ENCODE data around the gene EIPR1.

EIPR1 gene

DNA sequence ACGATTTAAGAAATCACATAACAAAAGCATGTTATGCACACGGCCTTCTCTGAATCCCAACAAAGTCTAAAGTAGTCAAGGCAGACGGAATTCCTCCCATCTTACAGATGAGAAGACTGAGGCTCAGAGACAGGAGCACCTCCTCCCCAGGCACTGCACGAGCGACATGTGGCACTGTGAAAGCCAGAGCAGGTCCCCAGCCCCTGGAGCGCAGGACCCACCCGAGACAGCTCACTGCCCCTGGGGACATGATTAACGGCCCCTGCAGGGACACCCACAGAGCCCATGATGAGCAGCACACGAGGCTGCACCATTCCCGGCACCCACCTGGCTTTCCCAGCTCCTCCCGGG lies 53.6 kb downstream of the EIPR1 start:
- no peak for DNase-seq (ENCODE audit: low read depth)

DNA sequence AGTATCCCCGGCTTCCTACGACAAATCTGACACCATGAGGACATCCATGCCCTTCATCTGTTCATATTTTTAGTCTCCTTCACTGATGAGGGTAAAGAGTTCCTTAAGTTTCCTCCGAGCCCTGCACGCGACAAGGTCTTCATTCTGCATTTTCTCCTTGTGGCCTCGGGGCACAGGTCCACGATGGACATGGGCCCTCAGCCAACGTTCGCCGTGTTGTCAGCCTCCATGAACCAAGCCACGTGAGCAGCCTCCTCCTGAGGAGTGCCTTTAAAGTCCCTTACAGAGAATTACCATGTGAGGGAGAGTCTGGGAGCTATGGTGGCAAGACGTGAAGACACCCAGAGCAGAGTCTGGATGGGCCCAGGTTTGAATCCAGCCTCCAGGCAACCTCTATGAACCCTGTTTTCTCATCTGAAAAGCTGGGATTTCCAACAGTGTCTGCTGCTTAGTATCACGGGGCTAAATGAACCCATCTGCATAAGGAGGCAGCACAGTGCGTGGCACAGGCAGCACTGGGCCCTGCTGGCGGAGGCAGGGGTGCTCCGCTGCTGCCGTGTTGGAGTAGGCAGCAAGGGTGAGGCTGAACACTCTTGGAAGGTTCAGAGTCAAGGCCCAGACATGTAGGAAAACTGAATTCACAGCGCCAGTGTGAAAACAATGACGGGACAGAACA lies 54.1 kb downstream of the EIPR1 start:
- DNase-seq (ENCODE audit: low read depth) = no peak

GRCh38 chr2:3322311-3322970 lies 55.2 kb downstream of the EIPR1 start:
- DNase-seq (ENCODE audit: low read depth) = no peak

- no peak for DNase-seq (ENCODE audit: low read depth)
Measured at GRCh38 chr2:3321825-3322224, 55.8 kb downstream of the EIPR1 start.

- DNase-seq (ENCODE audit: low read depth) = no peak
Measured at GRCh38 chr2:3320910-3321605, 56.6 kb downstream of the EIPR1 start.

DNA sequence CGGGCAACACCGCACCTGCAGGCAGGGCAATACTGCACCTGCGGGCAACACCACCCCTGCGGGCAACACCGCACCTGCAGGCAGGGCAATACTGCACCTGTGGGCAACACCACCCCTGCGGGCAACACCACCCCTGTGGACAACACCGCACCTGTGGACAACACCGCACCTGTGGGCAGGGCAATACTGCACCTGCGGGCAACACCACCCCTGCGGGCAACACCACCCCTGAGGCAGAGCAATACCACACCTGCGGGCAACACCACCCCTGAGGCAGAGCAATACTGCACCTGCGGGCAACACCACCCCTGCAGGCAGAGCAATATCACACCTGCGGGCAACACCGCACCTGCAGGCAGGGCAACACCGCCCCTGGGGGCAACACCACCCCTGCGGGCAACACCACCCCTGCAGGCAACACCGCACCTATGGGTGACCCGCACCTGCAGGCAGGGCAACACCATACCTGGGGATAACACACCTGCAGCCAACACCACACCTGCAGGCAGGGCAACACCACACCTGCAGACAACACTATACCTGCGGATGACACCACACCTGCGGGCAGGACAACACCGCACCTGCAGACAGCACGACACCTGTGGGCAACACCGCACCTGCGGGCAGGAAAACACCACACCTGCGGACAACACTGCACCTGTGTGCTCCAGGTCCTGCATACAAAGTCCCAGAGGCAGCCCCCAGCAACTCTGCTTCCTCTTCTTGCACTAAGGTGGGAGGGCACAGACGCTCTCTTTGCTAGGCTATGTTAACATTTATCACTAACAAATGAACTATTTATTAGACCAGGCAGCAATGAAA lies 57.7 kb downstream of the EIPR1 start:
- no peak for DNase-seq (ENCODE audit: low read depth)

DNA sequence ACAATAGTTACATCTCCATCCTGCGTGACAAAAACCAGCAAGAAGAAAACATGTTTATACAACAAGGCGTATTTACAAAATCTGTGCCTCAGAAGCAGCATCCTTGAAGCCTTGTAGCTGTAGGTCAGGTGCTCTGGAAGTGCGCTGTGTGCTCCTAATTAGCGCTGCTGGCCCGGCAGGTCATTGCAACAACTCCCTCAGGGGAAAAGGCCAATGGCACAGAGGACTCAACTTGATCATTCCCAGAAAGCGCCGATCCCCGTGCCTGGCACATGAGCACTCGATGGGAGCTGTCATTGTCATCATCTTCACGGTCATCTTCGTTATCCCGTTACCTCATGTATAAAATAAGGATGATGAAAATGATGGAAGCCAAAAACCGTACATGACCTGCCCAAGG lies 58.5 kb downstream of the EIPR1 start:
- DNase-seq (ENCODE audit: low read depth) = no peak

- DNase-seq (ENCODE audit: low read depth) = no peak
Measured at GRCh38 chr2:3317871-3318590, 59.6 kb downstream of the EIPR1 start.

- no peak for DNase-seq (ENCODE audit: low read depth)
Measured at GRCh38 chr2:3317277-3317685, 60.3 kb downstream of the EIPR1 start.

DNA sequence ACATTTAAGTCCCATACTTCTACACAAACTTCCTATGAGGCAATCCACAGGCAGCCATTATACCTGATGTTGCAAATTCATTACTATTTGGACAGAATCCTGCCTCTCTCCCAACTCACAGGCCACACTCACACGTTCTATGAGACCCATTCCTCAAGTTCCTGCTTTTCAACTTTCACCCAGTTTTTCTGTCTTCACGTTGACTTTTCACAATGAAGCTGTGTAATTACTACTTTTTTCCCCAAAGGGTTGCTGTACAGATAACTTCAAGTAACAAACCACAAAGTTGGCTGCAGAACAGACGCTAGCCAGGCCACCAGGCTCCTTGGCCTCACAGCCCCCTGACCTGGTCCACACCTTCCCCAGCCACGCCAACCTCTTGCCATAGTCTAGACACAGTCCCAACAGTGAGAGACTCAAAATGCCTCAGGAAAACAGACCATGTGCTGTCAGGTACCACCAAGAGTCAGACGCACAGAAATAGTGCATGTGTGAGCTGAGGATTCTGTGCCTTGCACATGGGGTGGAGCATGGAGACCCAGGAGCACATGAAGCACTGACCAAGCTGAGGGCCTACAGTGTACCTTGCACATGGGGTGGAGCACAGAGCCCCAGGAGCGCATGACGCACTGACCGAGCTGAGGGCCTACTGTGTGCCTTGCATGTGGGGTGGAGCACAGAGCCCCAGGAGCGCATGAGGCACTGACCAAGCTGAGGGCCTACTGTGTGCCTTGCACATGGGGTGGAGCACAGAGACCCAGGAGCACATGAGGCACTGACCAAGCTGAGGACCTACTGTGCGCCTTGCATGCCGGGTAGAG lies 61.0 kb downstream of the EIPR1 start:
- no peak for DNase-seq (ENCODE audit: low read depth)

GRCh38 chr2:3314626-3315025 lies 63.0 kb downstream of the EIPR1 start:
- no peak for DNase-seq (ENCODE audit: low read depth)

DNA sequence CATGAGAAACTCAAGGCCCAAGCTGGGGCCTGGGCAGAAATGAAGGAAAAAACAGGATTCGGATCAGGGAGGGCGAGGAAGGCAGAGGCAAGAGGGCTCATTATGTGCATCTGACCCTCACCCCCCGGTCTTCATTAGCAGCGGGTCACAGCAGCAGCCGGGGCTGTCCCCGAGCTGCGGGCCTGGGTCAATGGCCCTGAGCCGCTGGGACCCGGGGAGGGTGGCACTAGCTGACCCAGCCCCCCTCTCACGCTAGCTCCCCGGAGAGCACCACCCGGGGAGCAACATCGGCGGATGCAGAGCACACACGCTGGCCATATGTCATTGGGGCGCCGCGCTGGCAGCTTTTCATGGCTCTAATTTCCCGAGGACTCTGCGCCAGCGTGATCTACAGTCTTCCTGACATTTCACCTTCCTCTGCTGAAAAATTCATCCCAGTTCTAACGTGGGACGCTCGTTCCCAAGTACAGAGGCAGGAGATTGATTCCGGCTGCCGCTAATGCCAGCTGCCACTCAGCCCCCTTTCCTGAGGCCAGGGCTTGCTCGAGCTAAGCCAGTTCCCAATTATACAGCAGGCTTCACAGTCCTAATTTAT lies 63.7 kb downstream of the EIPR1 start:
- DNase-seq (ENCODE audit: low read depth) = no peak

DNA sequence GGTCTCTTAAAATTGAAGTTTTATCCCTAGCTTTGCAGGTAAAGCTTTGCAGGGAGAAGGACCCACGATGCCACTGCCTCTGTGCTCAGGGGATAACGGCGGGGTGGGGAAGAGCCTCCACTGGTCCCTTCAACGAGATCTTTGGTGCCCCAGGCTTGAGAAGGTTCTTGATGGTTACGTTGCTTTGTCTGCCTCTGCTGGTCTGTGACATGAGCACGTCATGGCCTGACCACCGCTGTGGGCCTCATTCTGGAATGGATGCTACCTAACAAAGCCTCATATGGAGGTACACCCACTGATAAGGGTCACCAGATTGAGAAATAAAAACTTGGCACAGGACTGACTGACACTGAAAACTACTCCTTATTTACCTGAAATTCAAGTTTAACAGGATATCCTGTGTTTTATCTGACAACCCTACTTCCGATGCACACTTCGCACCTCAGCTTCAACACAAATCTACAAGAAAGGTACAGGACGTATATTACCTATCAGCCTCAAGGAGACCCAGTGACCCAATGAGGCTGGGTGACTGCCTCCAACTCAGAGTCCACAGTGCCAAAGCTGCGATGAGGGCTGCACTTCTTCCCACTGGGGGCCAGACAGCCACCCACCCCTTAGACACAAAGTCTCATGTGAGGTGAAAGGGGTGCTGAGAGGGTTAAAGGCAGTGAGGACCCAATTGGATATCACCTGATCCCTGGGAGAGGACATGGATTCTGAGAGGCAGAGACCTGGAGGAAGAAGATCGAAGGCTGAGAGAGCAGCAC lies 64.9 kb downstream of the EIPR1 start:
- no peak for DNase-seq (ENCODE audit: low read depth)

DNA sequence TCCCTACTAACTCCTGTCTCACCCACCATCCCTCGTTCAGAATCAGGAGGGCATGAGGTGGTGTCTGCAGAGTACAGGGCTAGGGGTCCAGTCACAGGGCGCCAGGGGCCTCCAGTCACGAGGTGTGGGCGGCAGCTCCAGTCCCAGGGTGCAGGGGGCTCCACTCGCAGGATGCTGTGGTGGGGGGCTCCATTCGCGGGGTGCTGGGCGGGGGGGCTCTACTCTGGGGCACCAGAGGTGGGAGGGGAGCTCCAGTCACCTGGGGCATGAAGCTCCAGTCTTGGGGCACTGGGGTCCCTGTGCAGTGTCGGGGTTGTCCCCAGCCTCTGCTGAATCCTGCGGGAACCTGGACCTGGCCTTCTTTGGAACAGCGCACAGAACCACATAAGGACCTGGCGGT lies 66.0 kb downstream of the EIPR1 start:
- DNase-seq (ENCODE audit: low read depth) = no peak

GRCh38 chr2:3309496-3310355 lies 67.9 kb downstream of the EIPR1 start:
- DNase-seq (ENCODE audit: low read depth) = no peak

GRCh38 chr2:3307901-3308300 lies 69.7 kb downstream of the EIPR1 start:
- no peak for DNase-seq (ENCODE audit: low read depth)

- DNase-seq (ENCODE audit: low read depth) = no peak
Measured at GRCh38 chr2:3307236-3307635, 70.4 kb downstream of the EIPR1 start.

DNA sequence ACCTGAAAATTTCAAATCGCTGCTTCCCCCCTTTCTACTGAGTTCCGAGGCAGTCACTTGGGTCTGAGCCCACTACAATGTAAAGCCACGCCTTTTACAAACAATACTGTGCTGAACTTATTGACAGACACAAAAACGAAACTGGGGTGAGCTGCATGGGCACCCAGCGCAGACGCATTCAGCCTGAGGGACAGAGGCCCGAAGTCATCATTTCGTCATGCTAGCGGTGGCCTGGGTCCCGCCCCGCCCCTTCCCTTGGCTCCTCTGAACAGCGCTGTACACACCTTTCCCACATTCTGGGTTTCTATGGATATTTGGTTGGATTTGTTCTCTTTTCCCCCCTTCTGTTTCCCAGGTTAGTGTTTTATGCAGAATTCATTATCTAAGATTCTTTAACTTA lies 71.7 kb downstream of the EIPR1 start:
- no peak for DNase-seq (ENCODE audit: low read depth)

GRCh38 chr2:3305431-3305830 lies 72.2 kb downstream of the EIPR1 start:
- DNase-seq (ENCODE audit: low read depth) = no peak
